ENCODE measurements around the gene EVI2A.
"Not testable (repeated sequence)": the region's sequence is repeated elsewhere in the genome, so short reads cannot be mapped to it uniquely, and the experiment has no call there.

EVI2A gene

GRCh38 chr17:31321481-31321880 lies at the start of gene EVI2A:
Gene EVI2A (minus strand): TSS chr17:31321622. CDS start chr17:31319013, 2,609 bp downstream.
- no peak for DNase-seq

DNA sequence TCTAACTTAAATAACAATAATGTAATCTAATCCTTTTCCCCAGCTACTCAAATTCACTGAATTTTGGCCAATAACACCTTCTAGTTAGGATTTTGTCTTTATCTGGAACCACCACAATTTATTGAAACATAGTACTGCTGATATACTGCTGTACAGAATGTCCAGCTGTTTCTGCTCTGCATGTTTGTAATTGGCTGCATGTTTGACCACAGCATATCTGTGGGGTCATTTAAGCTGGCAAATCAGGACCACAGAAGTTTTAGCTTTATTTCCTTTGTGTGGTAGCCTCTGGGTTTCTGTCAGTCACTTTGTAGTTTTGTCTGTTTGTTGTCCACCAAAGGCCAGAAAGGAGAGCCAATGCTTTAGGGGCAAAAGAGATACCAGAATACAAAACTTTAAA lies 47.8 kb upstream of the EVI2A start:
- no peak for DNase-seq

DNA sequence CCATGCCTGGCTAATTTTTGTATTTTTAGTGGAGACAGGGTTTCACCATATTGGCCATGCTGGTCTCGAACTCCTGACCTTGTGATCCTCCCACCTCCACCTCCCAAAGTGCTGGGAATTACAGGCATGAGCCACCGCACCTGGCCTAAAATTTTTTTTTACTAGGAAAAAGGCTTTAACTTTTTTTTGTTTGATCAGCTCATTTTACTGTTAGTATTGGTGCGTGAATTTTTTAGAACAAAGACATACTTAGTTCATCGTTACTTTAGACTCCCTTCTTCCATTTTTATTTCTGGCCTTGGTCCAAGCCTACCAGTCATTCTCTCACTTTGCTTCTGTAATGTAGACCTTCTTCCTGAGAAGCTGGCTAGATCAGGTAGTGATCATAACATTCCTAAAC lies 44.7 kb upstream of the EVI2A start:
- DNase-seq: no peak

DNA sequence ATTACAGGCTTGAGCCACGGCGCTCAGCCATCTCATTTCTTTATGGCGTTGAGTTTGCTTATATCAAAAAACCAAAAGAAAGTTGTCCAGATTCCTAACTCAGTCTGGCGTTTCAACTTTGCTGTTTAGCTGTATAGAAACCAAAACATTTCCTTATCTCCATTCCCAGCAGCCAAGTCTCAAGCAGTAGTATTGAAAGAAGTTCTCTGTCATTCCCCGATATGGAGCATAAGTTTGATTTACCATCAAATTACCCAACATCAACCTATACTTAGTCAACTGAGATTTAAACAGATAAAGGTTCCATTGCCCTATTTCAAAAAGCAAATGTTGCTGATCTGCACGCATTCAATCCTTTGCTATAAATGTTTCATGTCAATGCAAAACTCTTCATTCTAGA lies 42.6 kb upstream of the EVI2A start:
- DNase-seq: no peak

DNA sequence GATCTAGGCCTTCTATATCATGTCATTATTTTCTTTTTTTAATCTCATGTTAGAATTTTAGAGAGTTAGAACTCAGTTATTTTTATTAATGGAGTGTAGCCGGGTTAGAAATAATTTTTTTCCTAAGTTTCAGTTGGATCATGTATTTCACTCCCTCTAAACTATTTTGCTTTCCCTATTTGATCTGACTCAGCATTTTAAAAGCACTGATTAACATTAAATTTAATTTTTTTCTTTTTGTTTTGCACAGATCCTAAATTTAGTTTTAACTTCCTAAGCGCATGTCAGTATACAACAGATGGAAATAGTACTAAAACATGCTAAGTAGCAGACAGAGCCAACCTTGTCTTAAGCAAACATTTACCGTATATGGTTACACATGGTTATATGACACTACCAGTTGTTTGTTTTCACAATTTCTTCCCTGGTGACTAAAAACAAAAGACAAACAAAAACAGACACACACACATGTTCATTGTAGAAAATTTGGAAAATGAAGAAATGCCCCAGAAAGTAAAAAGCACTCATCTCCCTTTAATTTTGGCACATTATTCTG lies 36.5 kb upstream of the EVI2A start:
- DNase-seq: no peak

- DNase-seq: no peak
Observed at GRCh38 chr17:31357091-31357490, 35.7 kb upstream of the EVI2A start.

- no peak for DNase-seq
Observed at GRCh38 chr17:31355935-31356334, 34.5 kb upstream of the EVI2A start.

DNA sequence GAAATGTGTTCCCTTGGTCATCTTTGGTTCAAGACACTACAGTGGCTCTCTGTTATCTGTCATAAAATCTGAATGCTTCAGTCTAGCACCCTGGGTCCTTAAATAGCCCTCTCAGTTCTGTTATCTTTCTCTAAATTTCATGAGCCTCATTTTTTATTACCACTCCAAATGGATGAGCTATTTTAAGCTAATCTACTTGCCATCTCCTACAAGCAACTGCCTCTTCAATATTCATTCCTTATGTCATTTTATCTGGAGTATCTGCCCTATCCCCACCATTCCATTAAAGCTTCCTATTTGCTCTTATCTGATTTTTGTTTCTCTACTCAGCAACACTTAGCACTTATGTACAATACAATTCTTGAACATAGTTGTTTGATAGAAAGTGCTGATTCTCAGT lies 28.0 kb upstream of the EVI2A start:
- no peak for DNase-seq

DNA sequence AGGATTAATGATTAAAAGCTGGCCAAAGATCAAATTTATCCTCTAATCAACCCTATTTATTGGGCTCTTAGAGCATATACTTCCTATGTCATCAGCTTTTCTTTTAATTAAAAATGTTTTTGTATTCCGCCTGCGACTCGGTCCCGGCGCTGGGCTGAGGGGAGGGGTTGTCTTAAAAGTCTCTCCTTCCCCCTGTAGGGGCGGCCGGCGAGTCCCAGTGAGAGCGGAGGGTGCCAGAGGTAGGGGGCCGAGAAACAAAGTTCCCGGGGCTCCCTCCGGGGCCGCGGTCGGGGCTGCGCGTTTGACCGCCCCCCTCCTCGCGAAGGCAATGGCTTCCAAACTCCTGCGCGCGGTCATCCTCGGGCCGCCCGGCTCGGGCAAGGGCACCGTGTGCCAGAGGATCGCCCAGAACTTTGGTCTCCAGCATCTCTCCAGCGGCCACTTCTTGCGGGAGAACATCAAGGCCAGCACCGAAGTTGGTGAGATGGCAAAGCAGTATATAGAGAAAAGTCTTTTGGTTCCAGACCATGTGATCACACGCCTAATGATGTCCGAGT lies 23.8 kb upstream of the EVI2A start:
- DNase-seq: not testable (repeated sequence)

DNA sequence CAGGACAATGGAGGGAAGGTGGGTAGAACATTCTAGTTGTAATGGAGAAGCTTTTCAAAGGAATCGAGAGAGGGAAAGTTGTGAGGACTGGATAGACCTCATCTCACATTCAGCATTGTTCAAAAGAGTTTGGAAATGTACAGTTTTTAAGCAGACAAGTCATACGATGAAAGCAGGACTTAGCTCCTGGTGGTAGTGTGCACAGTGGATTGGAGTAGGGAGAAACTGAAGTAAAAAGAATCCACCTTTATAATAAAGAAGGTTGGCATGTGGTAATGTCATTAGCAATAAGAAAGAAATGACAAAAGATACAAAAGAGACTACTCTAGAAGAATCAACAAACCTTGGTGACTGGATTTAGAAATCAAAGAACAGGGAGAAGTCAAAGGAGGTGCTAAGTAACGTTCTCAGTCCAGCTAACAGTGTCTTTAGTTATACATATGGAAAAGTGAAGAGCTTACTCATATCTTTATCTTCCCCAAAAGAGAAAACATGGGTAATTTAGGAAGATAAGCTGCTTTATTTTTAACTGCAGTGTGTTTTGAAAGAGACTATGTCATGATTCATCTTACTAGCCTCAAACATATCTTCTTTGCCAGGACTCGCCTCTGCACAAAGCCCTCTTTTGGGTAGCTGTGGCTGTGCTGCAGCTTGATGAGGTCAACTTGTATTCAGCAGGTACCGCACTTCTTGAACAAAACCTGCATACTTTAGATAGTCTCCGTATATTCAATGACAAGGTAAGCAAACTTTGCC lies 18.7 kb upstream of the EVI2A start:
- DNase-seq: no peak

GRCh38 chr17:31329221-31329620 lies 7.8 kb upstream of the EVI2A start:
- no peak for DNase-seq

GRCh38 chr17:31328160-31328535 lies 6.7 kb upstream of the EVI2A start:
- no peak for DNase-seq

DNA sequence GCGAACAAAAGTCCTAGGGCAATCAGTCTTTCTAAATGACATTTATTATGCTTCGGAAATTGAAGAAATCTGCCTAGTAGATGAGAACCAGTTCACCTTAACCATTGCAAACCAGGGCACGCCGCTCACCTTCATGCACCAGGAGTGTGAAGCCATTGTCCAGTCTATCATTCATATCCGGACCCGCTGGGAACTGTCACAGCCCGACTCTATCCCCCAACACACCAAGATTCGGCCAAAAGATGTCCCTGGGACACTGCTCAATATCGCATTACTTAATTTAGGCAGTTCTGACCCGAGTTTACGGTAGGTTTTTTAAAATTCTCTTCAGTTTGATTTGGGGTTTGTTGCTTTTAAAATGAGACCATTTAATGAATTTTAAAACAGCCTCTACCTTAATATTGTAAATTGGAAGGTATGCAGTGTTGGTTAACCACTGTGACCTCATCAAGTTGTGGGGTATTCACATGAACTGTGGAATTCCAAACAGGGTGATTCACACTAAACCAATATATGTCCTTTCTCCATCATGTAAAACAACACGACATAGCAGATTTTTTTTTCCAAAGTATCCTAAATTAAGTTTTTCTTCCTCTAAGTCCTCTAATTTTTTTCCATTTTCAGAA lies 6.2 kb upstream of the EVI2A start:
- DNase-seq: no peak

GRCh38 chr17:31323551-31323950 lies 2.1 kb upstream of the EVI2A start:
- DNase-seq: no peak

DNA sequence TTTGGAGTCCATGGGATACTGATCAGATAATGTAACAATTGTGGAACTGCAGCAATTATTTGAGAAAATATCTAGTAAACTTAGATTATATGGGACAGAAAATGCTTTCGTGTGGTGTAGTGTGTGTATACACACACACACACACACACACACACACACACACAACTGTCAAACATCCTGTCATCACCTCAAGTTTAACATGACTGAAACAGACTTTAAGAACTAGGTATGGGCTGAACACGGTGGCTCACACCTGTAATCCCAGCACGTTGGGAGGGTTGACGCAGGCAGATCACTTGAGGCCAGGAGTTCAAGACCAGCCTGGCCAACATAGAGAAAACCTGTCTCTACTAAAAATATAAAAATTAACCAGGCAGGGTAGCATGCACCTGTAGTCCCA lies 544 bp upstream of the EVI2A start:
- DNase-seq: no peak

GRCh38 chr17:31320791-31321190 lies 631 bp downstream of the EVI2A start:
- DNase-seq: no peak

- DNase-seq: no peak
Observed at GRCh38 chr17:31320241-31320640, 1.2 kb downstream of the EVI2A start.

- DNase-seq: no peak
Observed at GRCh38 chr17:31318851-31319661, 2.4 kb downstream of the EVI2A start.

DNA sequence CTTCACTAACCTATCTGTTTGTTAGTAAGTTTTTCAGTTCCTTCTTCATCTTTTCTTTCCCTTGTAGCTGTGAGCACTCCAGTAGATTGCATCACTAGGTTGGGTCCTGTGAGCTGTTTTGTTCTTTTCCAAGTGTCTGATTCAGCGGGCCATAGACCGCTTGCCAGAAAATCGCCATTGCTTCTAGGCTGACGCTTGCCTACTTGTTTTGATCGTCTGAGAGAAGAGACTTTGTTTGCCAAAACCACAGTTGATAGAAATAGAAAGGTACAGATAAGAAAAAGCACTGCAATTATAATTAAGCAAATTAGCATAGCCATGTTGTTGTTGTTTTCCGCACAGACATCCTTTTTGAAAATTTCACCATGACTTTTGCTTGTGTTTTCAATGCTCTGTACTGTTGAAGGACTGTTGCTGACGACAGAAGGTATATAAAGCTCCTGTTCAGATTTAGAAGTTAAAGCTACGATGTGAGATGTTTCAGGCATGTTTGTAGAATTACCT lies 3.1 kb downstream of the EVI2A start:
- DNase-seq: no peak

DNA sequence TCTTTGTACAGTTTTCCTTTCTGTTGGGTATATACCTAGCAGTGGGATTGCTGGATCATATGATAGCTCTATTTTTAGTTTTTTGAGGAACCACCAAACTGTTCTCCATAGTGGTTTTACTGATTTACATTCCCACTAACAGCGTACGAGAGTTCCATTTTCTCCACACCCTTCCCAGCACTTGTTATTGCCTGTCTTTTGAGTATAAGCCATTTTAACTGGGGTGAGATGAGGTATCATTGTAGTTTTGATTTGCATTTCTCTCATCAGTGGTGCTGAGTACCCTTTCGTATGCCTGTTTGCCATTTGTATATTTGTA lies 6.7 kb downstream of the EVI2A start:
- no peak for DNase-seq

GRCh38 chr17:31313982-31314781 lies 7.2 kb downstream of the EVI2A start, which contains the start of gene EVI2B:
Gene EVI2B (minus strand): TSS chr17:31314054. CDS start chr17:31305609, 8,445 bp downstream.
- no peak for DNase-seq

- not testable (repeated sequence) for DNase-seq
Observed at GRCh38 chr17:31312223-31312622, 9.2 kb downstream of the EVI2A start.

Data from right forelimb (tissue), 1 donor.